OCI-LY1 (cell line): ENCODE data around the gene LGALSL.

Experiments used
- CTCF ChIP-seq: fragments of 200-600 bp; sonication (generic), shearing (Covaris generic); IDR thresholded peaks from 2 replicates; pipeline ENCODE4 v1.5.1; 2017; ENCODE audit warnings: mild to moderate bottlenecking, antibody characterized with exemption, low read length, moderate library complexity, mixed read lengths
- EZH2 ChIP-seq: fragments of 200-600 bp; sonication (generic), shearing (Covaris generic); IDR thresholded peaks from 2 replicates; pipeline ENCODE4 v1.8.0; 2017; ENCODE audit warnings: borderline replicate concordance, mixed run types, mild to moderate bottlenecking, antibody characterized with exemption, low read length, moderate library complexity, mixed read lengths

DNA sequence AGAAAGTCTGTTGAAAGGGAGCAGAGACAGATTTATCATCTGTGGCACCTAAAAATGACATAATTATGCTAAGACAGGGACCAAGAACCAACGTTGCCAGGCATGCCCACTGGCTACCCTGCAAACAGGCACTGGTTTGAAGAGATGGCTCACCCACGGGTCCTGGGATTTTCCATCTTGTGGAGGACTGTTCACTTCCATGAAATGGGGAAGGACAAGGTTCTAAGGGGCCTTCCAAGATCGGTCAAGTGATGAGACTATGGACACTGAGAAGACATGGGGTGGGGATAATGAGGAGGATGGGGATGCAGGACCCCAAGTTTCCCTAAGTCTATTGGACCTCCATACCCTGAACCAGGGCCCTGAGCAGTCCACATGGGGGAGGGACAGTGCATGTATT is 18.9 kb downstream of the LGALSL start:
- TF ChIP-seq CTCF (no peak), EZH2 (no peak)
